NCI-H82 treated with DMSO at 0.1 percent for 48 hours (cell line): Measurements from ENCODE around the gene COQ4.

ENCODE experiments used
- DNase-seq: peaks from one replicate; lab custom pipeline; 2025; ENCODE audit not compliant: unreplicated experiment; lab: John Stamatoyannopoulos, UW

Gene COQ4

DNA sequence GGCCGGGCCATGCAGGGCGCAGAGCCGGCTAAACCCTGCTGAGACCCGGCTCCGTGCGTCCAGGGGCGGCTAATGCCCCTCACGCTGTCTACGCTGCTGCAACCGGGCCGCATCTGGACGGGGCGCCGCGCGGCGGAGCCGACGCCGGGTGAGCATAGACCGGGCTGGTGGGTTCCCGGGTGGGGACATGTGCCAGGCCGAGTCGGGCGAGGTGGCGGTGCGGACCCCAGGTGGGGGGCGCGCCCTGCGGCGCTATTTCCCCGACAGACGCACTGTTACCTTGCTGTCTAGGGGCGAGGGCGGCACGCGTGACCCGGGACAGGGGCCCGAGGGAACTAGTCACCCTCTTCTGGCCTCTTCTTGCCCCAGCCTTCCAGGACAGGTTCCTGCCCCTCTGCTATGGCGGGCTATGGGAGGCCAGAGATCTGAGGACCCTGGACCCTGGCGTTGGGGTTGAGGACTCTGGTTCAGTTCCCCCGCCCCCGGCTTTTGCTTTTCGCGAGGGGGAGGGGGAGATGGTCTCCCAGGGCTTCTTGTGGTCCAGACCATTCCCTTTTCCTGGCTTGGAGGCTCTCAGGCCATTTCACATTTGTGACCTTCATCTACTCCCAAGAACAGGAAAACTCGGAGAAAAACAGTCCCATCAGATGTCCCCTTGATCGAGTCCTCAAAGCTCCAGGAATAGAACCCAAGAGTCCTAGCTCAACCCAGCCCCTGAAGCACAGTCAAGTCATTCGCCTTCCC is 18.2 kb downstream of the COQ4 start:
- no peak for DNase-seq

DNA sequence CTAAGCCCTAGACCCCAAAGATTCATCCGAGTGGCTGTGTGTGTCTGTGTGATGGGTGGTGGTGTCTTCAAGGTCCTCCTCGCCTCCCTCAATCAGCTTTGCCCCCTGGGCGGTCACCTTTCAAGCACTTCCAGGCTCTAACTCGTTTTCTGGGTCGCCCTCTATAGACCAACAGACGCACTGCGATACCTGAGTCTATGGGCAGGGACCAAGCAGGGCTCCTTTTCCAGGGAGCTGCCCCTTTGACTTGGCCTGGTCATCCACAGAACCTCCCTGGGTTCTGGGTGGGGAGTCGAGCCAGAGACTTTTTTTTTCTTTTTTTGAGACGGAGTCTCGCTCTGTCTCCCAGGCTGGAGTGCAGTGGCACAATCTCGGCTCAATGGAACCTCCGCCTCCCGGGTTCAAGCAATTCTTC is 18.8 kb downstream of the COQ4 start:
- peak; percentile 59 for DNase-seq

DNA sequence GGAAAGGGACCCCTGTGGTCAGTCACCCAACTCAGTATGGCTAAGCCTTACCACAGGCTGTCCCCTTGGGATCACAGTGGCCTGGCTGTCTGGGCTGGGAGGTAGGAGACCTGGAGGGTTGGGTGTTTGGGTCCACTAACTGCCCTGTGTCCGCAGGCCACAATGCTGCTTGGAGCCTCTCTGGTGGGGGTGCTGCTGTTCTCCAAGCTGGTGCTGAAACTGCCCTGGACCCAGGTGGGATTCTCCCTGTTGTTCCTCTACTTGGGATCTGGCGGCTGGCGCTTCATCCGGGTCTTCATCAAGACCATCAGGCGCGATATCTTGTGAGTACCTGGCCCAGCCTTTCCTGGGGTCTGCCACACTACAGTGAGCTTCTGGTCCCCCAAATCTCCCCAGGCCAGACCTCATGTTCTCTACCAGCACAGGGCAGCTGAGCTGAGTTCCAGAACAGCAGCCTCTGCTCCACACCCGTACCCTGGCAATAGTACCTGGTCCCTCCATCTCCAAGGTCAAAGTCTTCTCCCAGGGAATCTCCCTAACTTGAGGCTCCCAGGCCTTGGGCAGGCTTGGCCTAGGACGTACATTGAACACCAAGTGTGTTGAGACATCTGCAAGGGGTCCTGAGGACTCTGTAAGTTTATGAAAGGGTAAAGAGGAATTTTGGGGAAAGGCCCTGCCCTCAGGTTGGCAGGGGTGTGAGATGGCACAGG is 20.5 kb downstream of the COQ4 start:
- no peak for DNase-seq

DNA sequence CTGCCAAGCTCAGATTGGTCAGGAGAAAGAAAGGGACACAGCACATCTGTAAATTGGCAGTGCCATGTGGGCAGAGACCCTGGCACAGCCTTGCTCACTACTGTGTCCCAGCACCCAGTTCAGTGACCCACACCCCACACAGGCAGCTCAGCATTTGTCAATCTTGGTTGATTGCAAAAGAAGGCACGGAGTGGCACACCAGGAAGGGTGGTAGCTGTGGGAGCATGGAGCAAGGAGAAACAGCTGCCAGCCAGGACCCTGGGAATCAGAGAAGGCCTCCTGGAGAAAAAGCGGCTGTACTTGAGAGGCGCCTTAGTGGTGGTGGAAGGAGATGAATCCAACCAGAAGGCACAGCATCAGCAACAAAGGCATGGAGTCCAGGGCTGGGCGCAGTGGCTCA is 21.2 kb downstream of the COQ4 start:
- no peak for DNase-seq

DNA sequence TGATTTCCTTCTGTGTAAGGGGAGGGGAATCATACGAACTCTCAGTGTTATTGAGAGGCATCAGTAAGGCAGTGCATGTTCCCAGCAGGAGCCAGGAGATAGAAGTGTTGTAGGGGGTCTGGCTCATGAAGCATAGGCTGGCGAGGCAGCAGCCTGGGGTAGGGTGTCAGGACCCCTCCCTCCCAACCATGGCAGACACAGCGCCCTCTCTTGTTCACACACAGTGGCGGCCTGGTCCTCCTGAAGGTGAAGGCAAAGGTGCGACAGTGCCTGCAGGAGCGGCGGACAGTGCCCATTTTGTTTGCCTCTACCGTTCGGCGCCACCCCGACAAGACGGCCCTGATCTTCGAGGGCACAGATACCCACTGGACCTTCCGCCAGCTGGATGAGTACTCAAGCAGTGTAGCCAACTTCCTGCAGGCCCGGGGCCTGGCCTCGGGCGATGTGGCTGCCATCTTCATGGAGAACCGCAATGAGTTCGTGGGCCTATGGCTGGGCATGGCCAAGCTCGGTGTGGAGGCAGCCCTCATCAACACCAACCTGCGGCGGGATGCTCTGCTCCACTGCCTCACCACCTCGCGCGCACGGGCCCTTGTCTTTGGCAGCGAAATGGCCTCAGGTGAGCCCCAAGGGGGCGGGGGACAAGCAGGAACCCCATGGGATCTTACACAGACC is 22.4 kb downstream of the COQ4 start:
- no peak for DNase-seq

DNA sequence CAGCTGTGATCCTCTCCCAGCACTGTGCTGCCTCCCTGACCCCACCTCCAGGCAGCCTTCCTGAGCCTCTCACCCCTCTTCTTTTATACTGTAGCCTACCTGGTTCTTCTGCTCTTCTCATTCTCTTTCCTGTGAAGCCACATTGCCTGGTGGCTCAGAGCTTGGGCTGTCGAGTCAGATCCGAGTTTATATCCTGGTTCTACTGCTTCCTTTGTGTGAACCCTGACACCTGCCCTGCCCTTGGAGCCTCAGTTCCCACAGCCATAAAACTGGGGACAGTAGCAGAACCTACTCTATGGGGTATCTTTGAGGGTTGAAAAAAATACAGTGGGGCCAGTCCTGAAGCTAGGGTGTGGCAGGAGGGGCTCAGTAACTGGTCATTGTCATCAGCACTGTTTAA is 26.5 kb downstream of the COQ4 start:
- DNase-seq = no peak

DNA sequence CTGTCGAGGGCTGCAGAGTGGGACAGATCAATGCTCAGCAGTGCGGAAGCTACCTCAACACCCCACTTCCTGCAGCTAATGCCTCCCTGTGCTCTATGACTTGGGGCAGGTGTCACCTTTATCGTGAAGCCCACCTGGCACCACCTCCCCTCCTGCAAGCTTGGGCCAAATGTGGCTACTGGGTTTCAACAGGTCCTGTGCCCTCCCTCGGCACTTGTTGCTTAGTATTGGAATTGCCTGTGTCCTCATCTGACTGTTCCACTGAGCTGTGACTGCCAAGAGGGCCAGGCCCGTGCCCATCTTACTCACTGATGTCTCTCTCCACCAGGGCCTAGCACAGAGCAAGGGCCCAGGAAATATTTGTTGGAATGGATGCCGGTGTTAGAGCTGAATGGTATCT is 27.1 kb downstream of the COQ4 start:
- DNase-seq = no peak

DNA sequence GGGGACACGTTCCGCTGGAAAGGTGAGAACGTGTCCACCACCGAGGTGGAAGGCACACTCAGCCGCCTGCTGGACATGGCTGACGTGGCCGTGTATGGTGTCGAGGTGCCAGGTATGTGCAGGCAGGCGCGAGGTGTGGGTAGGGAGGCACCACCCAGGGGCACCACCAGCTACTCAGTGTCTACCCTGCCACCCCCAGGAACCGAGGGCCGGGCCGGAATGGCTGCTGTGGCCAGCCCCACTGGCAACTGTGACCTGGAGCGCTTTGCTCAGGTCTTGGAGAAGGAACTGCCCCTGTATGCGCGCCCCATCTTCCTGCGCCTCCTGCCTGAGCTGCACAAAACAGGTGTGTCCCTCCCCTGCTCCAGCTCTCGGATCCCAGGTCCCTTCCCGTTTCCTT is 32.8 kb downstream of the COQ4 start:
- no peak for DNase-seq

DNA sequence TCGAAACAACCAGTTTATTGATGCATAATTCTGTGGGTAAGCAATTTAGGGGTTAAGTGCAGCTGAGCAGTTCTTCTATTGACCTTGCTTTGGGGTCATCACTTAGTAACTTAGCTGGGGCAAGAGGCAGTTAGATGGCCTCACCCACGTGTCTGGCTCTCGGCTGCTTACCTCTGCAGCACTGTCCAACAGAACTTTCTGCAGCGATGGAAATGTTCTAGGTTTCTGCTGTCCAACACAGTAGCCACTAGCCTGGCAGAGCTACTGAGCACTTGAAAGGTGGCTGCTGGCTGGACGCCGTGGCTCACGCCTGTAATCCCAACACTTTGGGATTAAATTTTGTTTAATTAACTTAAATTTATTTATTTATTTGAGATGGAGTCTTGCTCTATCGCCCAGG is 35.5 kb downstream of the COQ4 start:
- DNase-seq = no peak

DNA sequence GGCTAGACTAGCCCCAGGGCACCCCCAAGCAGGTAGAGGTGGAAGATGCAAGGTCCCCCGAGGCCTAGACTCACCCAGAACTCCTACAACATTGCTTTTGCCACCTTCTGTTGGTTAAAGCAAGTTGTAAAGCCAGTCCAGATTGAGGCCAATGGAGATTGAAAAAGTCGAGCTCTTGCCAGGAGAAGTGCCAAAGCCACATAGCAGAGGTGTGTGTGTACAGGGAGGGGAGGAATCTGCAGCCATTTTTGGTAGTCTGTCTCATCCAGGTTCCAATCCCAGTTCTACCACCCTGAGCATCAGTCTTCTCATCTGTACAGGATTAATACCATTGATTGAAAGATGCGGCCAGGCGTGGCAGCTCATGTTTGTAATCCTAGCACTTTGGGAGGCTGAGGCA is 36.2 kb downstream of the COQ4 start:
- DNase-seq = no peak

DNA sequence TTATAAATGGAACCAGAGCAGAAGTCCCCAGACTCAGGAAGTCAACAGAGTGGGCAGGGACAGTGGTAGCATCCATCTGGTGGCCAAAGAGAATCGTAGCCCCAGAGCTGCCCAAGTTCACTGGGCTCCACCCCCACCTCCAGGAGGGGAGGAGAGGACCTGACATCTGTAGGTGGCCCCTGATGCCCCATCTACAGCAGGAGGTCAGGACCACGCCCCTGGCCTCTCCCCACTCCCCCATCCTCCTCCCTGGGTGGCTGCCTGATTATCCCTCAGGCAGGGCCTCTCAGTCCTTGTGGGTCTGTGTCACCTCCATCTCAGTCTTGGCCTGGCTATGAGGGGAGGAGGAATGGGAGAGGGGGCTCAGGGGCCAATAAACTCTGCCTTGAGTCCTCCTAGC is 38.2 kb downstream of the COQ4 start:
- no peak for DNase-seq

DNA sequence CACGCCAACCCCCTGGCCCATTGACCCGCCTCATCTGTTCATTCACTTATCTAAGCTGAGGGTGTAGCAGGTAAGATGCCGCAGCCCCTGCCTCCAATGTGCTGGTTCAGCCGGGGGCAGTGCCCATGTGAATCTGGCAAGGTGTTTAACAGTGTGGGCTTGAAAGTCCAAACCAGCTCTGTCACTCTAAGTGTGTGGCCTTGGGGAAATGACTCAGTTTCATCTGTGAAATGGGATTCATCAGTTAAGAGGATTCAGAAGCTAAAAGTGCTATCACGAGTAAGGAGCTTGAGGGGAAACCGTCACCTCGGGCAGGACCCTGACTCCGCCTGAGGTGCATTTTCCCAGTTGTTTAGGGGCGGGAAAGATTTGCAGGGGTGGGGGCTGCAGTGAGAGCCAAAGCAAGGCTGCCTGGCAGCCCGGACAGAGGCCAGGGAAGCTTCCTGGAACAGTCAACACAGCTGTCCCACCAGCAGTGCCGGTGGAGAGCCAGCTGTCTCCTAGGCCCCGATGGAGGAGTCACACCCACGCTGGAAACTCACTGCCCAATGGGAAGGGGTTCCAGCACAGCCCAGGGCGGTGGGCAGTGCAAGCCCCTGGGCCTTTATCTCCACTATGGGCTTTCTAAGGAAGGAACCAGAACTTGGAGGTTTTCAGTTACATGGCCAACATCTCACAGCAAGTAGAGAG is 38.8 kb downstream of the COQ4 start:
- no peak for DNase-seq

DNA sequence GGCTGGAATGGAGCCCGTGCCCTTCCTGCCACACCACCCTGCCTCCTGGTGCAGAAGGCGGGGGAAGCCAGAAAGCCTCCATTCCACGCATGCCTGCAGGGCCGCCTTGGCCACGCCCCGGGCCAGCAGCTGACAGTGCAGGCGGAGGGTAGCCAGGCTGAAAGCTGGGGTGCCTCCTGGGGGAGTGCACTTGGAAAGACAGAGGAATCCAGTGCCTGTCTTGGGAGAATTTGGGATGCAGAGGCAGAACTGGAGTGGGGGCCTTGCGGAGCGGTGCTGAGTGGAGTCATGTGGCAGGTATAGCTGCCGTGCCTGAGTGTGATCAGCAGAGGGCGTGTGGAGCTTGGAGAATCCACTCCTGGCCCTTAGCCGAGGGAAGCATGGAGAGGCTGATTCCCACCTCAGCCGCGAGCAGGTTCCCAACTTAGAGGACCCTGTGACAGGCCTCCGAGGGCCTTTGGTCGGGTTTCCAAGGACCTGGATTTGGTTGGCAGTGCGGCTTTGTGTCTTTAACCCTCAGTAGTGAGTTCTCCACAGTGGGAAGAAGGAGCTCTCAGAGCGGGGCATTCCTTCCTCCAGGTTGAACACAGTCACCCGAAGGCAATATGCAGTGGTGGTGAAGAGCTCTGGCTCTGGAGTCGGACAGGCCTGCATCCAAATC is 39.5 kb downstream of the COQ4 start:
- peak; percentile 49 for DNase-seq

DNA sequence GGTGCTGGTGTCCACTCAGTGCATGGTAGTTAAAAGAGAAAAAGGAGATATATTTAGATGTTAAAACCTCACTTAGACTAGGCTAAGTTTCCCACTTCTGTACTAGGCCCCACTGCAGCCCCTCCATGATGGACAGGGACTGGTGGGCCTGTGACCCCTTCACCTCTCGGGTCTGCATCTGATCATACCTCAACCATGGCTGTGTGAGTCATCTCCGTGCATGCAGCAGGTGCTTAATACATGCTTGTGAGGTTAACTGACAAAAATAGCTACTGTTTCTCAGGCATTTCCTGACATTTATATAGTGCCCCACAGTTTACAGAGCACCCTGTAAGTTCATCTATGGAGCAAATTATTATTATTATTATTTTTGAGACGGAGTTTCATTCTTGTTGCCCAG is 40.1 kb downstream of the COQ4 start:
- DNase-seq = no peak

DNA sequence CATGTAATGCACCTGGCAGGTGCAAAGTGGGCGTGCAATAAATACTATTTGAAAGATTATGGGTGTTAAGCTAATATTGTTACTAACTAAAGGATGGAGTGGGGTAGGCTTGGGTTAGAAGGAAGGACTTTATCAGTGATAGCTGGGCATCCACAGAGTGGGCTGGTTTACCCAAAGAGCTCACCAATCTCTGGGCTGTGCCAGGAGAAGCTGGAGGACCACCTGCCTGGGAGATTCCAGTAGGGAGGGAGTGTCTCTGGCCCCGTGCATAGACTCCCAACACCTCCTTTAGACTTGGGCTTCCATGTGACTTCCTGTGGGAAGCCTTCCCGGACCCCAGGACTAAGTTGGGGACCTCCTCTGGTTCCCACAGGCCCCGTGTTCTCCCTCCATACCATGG is 42.9 kb downstream of the COQ4 start:
- no peak for DNase-seq

DNA sequence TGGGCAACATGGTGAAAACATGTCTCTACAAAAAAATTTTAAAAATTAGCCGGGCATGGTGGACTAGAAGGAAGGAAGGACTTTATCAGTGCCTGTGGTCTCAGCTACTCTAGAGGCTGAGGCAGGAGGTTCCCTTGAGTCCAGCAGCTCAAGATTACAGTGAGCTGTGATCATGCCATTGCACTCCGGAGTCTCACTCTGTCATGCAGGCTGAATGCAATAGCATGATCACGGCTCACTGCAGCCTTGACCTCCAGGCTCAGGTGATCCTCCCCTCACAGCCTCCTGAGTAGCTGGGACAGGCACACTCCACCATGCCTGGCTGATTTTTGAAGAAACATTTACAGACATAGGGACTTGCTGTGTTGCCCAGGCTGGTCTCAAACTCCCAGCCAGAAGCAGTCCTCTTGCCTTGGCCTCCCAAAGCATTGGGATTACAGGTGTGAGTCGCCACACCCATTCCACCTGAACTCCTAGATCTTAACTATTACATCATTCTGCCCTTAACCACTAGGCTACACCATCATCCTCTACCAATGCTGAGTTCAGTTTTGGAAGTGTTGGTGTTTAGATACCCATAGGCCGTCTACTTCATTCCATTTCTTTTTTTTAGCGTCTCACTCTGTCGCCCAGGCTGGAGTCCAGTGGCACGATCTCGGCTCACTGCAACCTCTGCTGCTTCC is 46.5 kb downstream of the COQ4 start:
- no peak for DNase-seq

DNA sequence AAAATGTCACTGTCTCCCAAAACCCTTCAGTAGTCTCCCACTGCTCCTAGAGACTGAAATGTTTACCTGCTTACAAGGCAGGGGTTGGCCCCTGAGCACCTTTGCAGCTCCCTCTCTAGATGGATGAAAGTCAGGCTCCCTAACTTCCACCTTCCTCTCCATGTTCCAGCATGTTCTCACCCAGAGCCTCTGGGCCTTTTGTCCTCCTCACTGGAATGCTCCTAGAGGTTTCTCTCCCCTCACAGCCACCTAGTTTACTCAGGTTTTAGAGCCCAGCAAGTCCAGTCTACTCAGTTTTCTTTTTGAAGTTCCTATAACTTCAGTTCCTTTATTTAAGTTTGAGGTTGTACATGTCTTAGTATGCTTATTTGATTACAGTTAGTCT is 47.7 kb downstream of the COQ4 start:
- no peak for DNase-seq

DNA sequence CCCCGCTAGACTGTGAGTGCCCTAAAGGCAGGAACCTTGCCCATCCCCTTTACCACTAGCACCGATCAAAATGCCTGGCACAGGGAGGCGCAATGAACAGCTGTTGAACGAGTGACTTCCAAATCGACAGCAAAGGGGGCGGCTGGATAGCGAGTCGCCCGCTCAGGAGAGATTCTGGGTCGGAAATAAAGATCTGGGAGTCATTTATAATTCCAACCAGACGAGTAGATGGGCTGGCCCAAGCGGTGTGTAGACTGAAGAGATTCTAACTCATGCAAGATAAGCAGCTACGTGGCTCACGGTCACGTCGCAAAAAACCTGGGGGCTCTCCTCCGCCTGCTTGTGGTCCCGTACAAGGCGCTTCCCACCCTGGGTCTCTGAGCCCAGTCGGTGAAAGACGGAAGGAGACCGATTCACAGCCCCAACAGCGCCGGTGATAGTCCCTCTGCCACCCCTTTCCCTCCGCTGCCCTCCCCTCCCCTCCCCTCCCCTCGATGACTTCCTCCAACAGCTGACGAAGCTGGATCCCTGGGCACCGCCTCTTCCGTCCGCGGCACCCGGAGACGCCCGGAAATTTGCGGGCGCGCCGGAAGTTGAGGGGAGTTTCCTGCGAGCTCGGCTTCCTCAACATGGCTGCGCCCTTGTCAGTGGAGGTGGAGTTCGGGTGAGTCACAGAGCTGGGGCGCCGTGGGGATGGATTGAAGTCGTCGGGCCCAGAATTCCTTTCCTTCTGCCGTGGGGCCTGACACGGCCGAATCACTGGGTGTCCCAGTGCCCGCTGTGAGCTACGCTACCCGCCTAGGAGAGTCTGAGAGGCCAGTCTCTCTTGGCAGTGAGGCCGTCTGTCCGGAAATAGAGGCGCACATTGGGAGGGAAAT is 48.4 kb downstream of the COQ4 start, which contains the start of gene URM1:
URM1 (plus strand) TSS at position 623 of the 878 bp plus-strand sequence; CDS start at position 630, 7 bp downstream.
- peak; percentile 83 for DNase-seq

DNA sequence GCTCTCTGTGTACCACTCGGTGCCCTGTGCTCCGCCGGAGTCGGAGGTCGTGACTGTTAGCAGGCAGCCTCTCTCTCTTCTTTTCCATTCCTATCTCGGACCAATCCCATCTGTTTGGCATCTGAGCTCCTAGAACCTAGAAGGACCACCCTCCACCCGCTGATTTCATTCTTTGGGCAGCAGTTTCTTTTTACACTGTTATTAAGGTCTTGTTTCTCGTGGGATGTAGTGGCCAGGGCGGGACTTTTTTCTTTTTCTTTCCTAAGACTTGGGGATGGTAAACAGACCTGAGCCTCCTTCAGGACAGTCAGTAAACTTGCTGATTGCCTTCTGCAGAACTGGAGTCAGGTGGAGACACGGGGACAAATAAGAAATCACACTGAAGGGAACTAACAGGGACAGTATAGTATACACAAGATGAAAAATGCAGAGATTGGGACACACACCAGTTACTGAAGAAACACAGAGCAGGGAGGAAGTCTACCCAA is 49.0 kb downstream of the COQ4 start:
- DNase-seq = no peak
